SU-DHL-6 (cell line): ENCODE data around the gene CD151.

Experiments used
- H2AFZ ChIP-seq: fragments of 200-600 bp; sonication (generic); 2 replicates; pipeline ENCODE4 v1.6.1; 2014; ENCODE audit warnings: low read depth, mild to moderate bottlenecking, moderate library complexity, mixed read lengths, antibody characterized with exemption, low read length; ENCODE audit not compliant: severe bottlenecking
- H3F3A ChIP-seq: fragments of 200-600 bp; shearing (Covaris generic); 2 replicates; pipeline ENCODE4 v1.6.0; 2016; ENCODE audit warnings: antibody characterized with exemption, mild to moderate bottlenecking; ENCODE audit not compliant: insufficient read depth
- H3K27ac ChIP-seq: fragments of 200-600 bp; sonication (generic); 2 replicates; pipeline ENCODE4 v1.5.1; 2016; ENCODE audit warnings: low read depth, mild to moderate bottlenecking, low read length, moderate library complexity, mixed read lengths
- H3K27me3 ChIP-seq: fragments of 200-600 bp; sonication (generic), shearing (Covaris generic); 2 replicates; pipeline ENCODE4 v1.6.0; 2014; ENCODE audit warnings: mild to moderate bottlenecking, low read length
- H3K36me3 ChIP-seq: fragments of 200-600 bp; sonication (generic); 2 replicates; pipeline ENCODE4 v1.6.1; 2014; ENCODE audit warnings: mild to moderate bottlenecking, low read length, mixed read lengths
- H3K4me2 ChIP-seq: fragments of 300-600, 200-600 bp; shearing (Covaris generic), sonication (generic); 2 replicates; pipeline ENCODE4 v1.6.0; 2014; ENCODE audit warnings: low read length, low read depth, mild to moderate bottlenecking; ENCODE audit not compliant: poor library complexity, severe bottlenecking
- H3K4me3 ChIP-seq: fragments of 200-600 bp; sonication (generic); 2 replicates; pipeline ENCODE4 v1.5.1; 2014; ENCODE audit warnings: antibody characterized with exemption, low read length, mild to moderate bottlenecking, mixed read lengths; ENCODE audit not compliant: insufficient read depth, poor library complexity, severe bottlenecking
- H3K79me2 ChIP-seq: fragments of 200-600 bp; sonication (generic); 2 replicates; pipeline ENCODE4 v1.6.1; 2014; ENCODE audit warnings: mild to moderate bottlenecking, low read length, moderate library complexity; ENCODE audit not compliant: insufficient read depth
- H3K9ac ChIP-seq: fragments of 200-600 bp; sonication (generic); 2 replicates; pipeline ENCODE4 v1.7.0; 2014; ENCODE audit warnings: mild to moderate bottlenecking, low read length
- H3K9me2 ChIP-seq: fragments of 200-600 bp; sonication (generic); replicated peaks from 2 replicates; pipeline ENCODE4 v1.6.1; 2014; ENCODE audit warnings: low read length; ENCODE audit not compliant: insufficient read depth
- H3K9me3 ChIP-seq: fragments of 200-600 bp; sonication (generic); 2 replicates; pipeline ENCODE4 v1.6.1; 2014; ENCODE audit warnings: low read length, mixed read lengths; ENCODE audit not compliant: insufficient read depth
- H4K20me1 ChIP-seq: fragments of 200-600 bp; sonication (generic); 2 replicates; pipeline ENCODE4 v1.6.1; 2014; ENCODE audit warnings: low read depth, mild to moderate bottlenecking, antibody characterized with exemption, low read length, moderate library complexity, mixed read lengths
- CTCF ChIP-seq: fragments of 200-600 bp; sonication (generic); IDR thresholded peaks from one replicate; pipeline ENCODE4 v1.5.1; 2017; ENCODE audit warnings: antibody characterized with exemption, mild to moderate bottlenecking, low read length, moderate library complexity; ENCODE audit not compliant: insufficient read depth, poor library complexity, severe bottlenecking
- EZH2phosphoT487 ChIP-seq: fragments of 200-600 bp; sonication (generic), shearing (Covaris generic); conservative IDR thresholded peaks from 2 replicates; pipeline ENCODE4 v1.6.1; 2018; ENCODE audit warnings: mild to moderate bottlenecking, antibody characterized with exemption, low read length, moderate library complexity, mixed read lengths

Gene CD151

GRCh38 chr11:832529-833113 lies at the start of gene CD151:
Gene CD151 (plus strand): TSS chr11:832952. CDS start chr11:836070, 3,118 bp downstream.
- Histone ChIP-seq H4K20me1 (no peaks in the 10 kb centered on the region), H2AFZ (no peak within 1 kb of the TSS), H3K79me2 (no peaks in the 10 kb centered on the region)

DNA sequence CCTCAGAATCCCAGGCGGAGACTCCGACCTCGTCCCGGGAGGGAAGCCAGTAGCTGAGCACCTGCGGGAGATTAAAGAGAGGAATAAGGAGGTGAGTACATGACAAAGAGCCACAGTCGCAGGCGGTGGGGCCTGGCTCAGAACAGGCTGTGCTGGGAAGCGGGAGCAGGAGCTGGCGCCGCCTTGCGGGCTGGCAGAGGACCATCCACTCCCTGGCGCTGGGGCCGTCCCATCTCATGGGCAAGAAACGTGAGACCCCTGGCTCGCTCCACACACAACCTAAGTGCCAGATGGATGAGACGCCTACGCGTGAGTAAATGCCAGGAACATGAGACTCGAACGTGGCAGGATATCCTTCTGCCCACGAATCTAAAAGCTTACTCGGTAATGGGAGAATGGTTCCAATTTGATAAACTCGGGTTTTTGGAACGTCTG lies 49.2 kb upstream of the CD151 start:
- H3F3A ChIP-seq: 0 out of 2 replicates have a peak, but pooled peaks cover 2% of the 10 kb centered on the region
- no peaks in the 10 kb centered on the region for H3K27me3 ChIP-seq
- peaks cover under 1% of the 10 kb centered on the region; the same call in 1 of the 2 replicates for H3K79me2 ChIP-seq
- no peak overlapping the region for H2AFZ ChIP-seq
- no peaks in the 10 kb centered on the region for H4K20me1 ChIP-seq
- no peak overlapping the region for H3K4me2 ChIP-seq
- no peak overlapping the region for H3K27ac ChIP-seq
- no peaks in the 10 kb centered on the region for H3K9me2 ChIP-seq
- H3K36me3 ChIP-seq: no peaks in the 10 kb centered on the region
- TF ChIP-seq EZH2phosphoT487 (no peak), CTCF (peak; percentile 30)
- H3K4me3 ChIP-seq: no peak overlapping the region
- no peak overlapping the region for H3K9ac ChIP-seq
- no peaks in the 10 kb centered on the region for H3K9me3 ChIP-seq

More at GRCh38 chr11:832529-833113, at the start of gene CD151:
- Histone ChIP-seq H3K4me3 (no peak within 1 kb of the TSS), H3K36me3 (no peaks in the 10 kb centered on the region), H3K4me2 (peak within 1 kb of the TSS; percentile 35), H3K9me2 (no peaks in the 10 kb centered on the region), H3K27me3 (no peaks in the 10 kb centered on the region), H3K9me3 (no peaks in the 10 kb centered on the region), H3K9ac (no peak within 1 kb of the TSS), H3K27ac (no peak within 1 kb of the TSS), H3F3A (no peaks in the 10 kb centered on the region)
- TF ChIP-seq EZH2phosphoT487 (no peak), CTCF (no peak)

- no peak overlapping the region for H3K4me3 ChIP-seq
- H3K4me2 ChIP-seq: no peak overlapping the region
- no peaks in the 10 kb centered on the region for H3K27me3 ChIP-seq
- H3K9ac ChIP-seq: no peak overlapping the region
- H2AFZ ChIP-seq: no peak overlapping the region
- H3K36me3 ChIP-seq: no peaks in the 10 kb centered on the region
- TF ChIP-seq CTCF (no peak), EZH2phosphoT487 (no peak)
- H3K9me3 ChIP-seq: no peaks in the 10 kb centered on the region
- H4K20me1 ChIP-seq: no peaks in the 10 kb centered on the region
- no peaks in the 10 kb centered on the region for H3K9me2 ChIP-seq
- peaks cover 6% of the 10 kb centered on the region; the same call in 1 of the 2 replicates for H3F3A ChIP-seq
- no peaks in the 10 kb centered on the region for H3K79me2 ChIP-seq
- no peak overlapping the region for H3K27ac ChIP-seq
Measured at GRCh38 chr11:786235-787083, 46.3 kb upstream of the CD151 start.
